Nephron (organoid): ENCODE measurements around the gene USP12.

Experiments used
- H3K27ac Mint-ChIP-seq, 3 experiments: 2 replicates each; pipeline ENCODE4 v1.8.0; 2020; ENCODE audit warnings: mixed read lengths in 3 of 3, mild to moderate bottlenecking in 2 of 3, moderate library complexity in 1 of 3
- H3K27me3 Mint-ChIP-seq: 2 replicates; pipeline ENCODE4 v1.8.0; 2021; ENCODE audit warnings: low read depth, mild to moderate bottlenecking, moderate library complexity, mixed read lengths
- H3K36me3 Mint-ChIP-seq: 2 replicates; pipeline ENCODE4 v1.8.0; 2020; ENCODE audit warnings: low read depth, mixed read lengths
- H3K4me1 Mint-ChIP-seq: 2 replicates; pipeline ENCODE4 v1.8.0; 2020; ENCODE audit warnings: mixed read lengths
- H3K4me3 Mint-ChIP-seq, 3 experiments: 2 replicates each; pipeline ENCODE4 v1.8.0; 2020; ENCODE audit warnings: mild to moderate bottlenecking in 3 of 3, mixed read lengths in 3 of 3, moderate library complexity in 2 of 3
- H3K9me3 Mint-ChIP-seq: 2 replicates; pipeline ENCODE4 v1.8.0; 2020; ENCODE audit warnings: mixed read lengths
- TF ChIP-seq, protein P1 (sequence below), 3 experiments: fragments of 200-600 bp; sonication (generic); IDR thresholded peaks; one replicate each; pipeline ENCODE4 v1.5.0; 2021; ENCODE audit warnings: antibody characterized with exemption in 3 of 3; ENCODE audit not compliant: unreplicated experiment in 3 of 3

The USP12 gene

DNA sequence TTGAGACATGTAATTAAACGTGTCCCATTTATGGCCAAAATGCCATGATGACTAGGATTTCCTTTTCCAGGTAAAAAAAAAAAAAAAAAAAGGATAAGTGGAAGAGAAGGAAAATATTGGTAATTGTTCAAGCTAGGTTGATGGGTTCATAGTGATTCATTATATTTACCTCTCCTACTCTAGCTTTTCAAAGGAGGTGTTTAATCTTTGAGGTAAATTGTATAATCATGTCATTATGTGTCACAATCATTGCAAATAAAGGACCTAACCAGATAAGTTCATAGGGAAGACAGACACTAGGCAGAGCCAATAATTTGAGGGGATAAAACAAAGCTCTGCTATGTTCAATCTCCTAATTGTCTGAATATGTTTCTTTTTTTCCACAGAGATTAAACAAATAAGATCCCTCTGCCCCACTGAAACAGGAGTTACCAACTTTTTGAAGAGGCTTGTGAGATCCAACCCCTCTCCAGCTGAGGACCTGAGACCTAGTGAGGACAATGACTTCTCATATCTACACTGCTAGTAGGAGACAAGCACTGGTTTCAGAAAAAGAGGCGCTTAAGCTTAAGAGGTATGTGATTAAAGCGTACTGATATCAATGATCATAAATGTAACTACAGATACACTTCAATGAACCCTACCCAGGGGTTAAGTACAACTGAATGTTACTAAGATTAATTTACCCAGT lies 61.4 kb downstream of the USP12 start:
- Mint-ChIP-seq H3K27me3 (no peaks in the 10 kb centered on the region), H3K9me3 (no peaks in the 10 kb centered on the region), H3K27ac (no peak overlapping the region), H3K36me3 (peaks cover 32% of the 10 kb centered on the region), H3K4me3 (no peak overlapping the region), H3K4me1 (no peaks in the 10 kb centered on the region)
- TF ChIP-seq, protein P1, sequence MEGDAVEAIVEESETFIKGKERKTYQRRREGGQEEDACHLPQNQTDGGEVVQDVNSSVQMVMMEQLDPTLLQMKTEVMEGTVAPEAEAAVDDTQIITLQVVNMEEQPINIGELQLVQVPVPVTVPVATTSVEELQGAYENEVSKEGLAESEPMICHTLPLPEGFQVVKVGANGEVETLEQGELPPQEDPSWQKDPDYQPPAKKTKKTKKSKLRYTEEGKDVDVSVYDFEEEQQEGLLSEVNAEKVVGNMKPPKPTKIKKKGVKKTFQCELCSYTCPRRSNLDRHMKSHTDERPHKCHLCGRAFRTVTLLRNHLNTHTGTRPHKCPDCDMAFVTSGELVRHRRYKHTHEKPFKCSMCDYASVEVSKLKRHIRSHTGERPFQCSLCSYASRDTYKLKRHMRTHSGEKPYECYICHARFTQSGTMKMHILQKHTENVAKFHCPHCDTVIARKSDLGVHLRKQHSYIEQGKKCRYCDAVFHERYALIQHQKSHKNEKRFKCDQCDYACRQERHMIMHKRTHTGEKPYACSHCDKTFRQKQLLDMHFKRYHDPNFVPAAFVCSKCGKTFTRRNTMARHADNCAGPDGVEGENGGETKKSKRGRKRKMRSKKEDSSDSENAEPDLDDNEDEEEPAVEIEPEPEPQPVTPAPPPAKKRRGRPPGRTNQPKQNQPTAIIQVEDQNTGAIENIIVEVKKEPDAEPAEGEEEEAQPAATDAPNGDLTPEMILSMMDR (IDR thresholded peaks at IDR 0.05; ENCODE audit: unreplicated experiment in 3 of 3) = no peak

DNA sequence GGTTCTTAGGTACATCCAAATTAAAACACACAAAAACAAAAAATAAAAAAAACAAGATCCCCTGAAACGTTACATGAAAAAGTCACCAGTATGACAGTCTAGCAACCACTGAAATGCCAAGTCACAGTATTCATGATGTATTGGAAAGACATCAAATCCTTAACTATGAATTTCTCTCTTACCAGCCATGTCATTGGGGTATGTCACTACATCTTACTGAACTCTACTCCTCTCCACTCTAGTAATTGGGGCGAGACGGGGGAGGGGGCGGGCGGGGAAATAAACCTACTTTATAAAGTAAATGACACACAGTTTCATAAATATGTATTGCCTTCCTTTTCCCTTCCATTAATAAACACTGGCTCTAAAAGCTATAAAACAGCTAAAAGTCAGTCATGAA lies 65.5 kb downstream of the USP12 start:
- Mint-ChIP-seq H3K4me1 (no peaks in the 10 kb centered on the region), H3K27me3 (no peaks in the 10 kb centered on the region), H3K27ac (no peak overlapping the region), H3K36me3 (peaks cover 35% of the 10 kb centered on the region), H3K4me3 (no peak overlapping the region), H3K9me3 (no peaks in the 10 kb centered on the region)
- TF ChIP-seq, protein P1 (IDR thresholded peaks at IDR 0.05; ENCODE audit: unreplicated experiment in 3 of 3) = no peak

DNA sequence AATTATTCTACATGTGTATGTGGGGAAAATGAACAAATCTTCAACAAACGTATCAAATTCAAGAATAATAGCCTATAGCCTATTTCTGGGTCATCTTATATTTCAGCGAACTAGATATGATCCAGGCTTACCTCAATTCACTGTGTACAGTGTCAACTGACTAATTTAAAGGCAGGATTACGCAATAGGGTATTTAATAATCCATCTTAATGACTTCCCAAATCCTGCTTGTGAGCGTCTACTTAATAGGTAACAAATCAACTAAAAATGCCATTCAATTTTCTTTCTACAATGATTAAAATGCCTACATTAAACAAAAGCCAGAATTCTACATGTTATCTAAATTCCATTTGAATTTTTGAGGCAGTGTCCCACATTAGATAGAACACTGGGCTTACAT lies 67.0 kb downstream of the USP12 start:
- H3K4me3 Mint-ChIP-seq = no peak overlapping the region
- H3K27ac Mint-ChIP-seq = no peak overlapping the region
- H3K36me3 Mint-ChIP-seq = peaks cover 35% of the 10 kb centered on the region
- TF ChIP-seq, protein P1 (IDR thresholded peaks at IDR 0.05; ENCODE audit: unreplicated experiment in 3 of 3) = no peak
- no peaks in the 10 kb centered on the region for H3K27me3 Mint-ChIP-seq
- H3K9me3 Mint-ChIP-seq = no peaks in the 10 kb centered on the region
- no peaks in the 10 kb centered on the region for H3K4me1 Mint-ChIP-seq

DNA sequence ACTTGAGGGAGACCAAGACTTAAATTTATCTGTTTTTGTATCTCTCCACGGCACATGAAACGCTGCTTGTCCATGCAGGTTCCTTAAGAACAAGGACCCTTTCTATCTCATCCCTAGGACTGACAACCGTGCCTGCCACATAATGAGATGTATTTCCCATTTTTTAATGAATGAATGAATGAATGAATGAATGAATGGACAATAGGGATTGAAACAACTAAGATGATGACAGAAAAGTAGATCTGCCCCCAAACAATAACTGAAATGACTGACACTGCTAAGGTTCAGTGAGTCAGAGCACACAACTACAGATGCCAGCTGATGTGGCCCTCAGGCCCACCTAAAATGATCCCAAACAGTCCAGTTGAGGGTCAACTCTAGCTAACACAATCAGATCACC lies 69.8 kb downstream of the USP12 start:
- no peaks in the 10 kb centered on the region for H3K9me3 Mint-ChIP-seq
- TF ChIP-seq, protein P1 (IDR thresholded peaks at IDR 0.05; ENCODE audit: unreplicated experiment in 3 of 3) = no peak
- no peaks in the 10 kb centered on the region for H3K4me1 Mint-ChIP-seq
- no peak overlapping the region for H3K4me3 Mint-ChIP-seq
- H3K27me3 Mint-ChIP-seq = no peaks in the 10 kb centered on the region
- H3K27ac Mint-ChIP-seq = no peak overlapping the region
- H3K36me3 Mint-ChIP-seq = peaks cover 43% of the 10 kb centered on the region

DNA sequence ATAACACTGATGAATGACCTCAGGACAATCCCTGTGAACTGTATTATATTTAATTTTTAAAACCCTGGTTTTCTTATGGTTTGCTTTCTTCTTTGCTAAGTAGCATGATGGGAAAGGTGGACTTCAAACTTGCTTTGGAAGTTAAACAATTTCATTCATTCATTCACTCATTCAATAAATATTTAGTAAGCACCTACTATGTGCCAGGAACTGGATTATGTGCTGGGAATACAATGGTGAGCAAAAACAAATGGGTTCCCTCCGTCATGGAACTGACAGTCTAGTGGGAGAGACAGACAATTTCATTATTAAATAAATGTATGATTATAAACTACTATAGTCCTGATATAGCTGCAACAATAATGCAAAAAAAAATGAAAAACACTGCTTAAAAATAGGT lies 70.3 kb downstream of the USP12 start:
- Mint-ChIP-seq H3K27ac (no peak overlapping the region), H3K4me3 (no peak overlapping the region), H3K9me3 (no peaks in the 10 kb centered on the region), H3K4me1 (no peaks in the 10 kb centered on the region), H3K36me3 (peaks cover 43% of the 10 kb centered on the region), H3K27me3 (no peaks in the 10 kb centered on the region)
- TF ChIP-seq, protein P1 (IDR thresholded peaks at IDR 0.05; ENCODE audit: unreplicated experiment in 3 of 3) = no peak

DNA sequence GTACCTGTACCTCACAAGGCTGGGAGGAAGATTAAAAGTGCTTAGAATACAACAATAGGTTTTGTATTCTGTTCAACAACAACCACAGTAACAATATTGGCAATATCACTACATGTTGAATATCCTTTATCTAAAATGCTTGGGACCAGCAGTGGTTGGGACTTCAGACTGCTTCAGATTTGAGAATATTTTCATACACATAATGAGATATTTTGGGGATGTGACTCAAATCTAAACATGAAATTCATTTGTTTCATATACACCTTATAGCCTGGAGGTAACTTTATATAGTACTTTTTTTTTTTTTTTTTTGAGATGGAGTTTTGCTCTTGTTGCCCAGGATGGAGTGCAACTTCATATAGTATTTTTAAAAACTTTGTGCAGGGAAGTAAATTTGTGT lies 73.9 kb downstream of the USP12 start:
- TF ChIP-seq, protein P1 (IDR thresholded peaks at IDR 0.05; ENCODE audit: unreplicated experiment in 3 of 3) = no peak
- Mint-ChIP-seq H3K36me3 (peaks cover 58% of the 10 kb centered on the region), H3K4me1 (no peaks in the 10 kb centered on the region), H3K4me3 (no peak overlapping the region), H3K27me3 (no peaks in the 10 kb centered on the region), H3K9me3 (no peaks in the 10 kb centered on the region), H3K27ac (no peak overlapping the region)
